ENCODE results near the gene CCDC170.
"Not testable (repeated sequence)": the region's sequence is repeated elsewhere in the genome, so short reads cannot be mapped to it uniquely, and the experiment has no call there.

CCDC170 gene

GRCh38 chr6:151493804-151494234, at the start of gene CCDC170:
Gene CCDC170 (plus strand): TSS chr6:151494017. CDS start chr6:151494129, 112 bp downstream.
- DNase-seq = no peak

- DNase-seq = no peak
Measured at GRCh38 chr6:151445482-151445881, 48.3 kb upstream of the CCDC170 start.

- no peak for DNase-seq
Measured at GRCh38 chr6:151447237-151447636, 46.6 kb upstream of the CCDC170 start.

GRCh38 chr6:151448623-151449022, 45.2 kb upstream of the CCDC170 start:
- DNase-seq = no peak

GRCh38 chr6:151450928-151451327, 42.9 kb upstream of the CCDC170 start:
- DNase-seq = not testable (repeated sequence)

- DNase-seq = no peak
Measured at GRCh38 chr6:151451417-151451949, 42.3 kb upstream of the CCDC170 start.

- DNase-seq = peak; percentile 99
Measured at GRCh38 chr6:151451950-151452749, 41.7 kb upstream of the CCDC170 start, which contains the start of gene RMND1. Gene RMND1 (minus strand): TSS chr6:151452126. CDS start chr6:151445811, 6,315 bp downstream.

- DNase-seq = no peak
Measured at GRCh38 chr6:151452750-151453427, 40.9 kb upstream of the CCDC170 start.

GRCh38 chr6:151455751-151456398, 37.9 kb upstream of the CCDC170 start:
- DNase-seq = not testable (repeated sequence)

- DNase-seq = no peak
Measured at GRCh38 chr6:151461673-151462072, 32.1 kb upstream of the CCDC170 start.

GRCh38 chr6:151464702-151465101, 29.1 kb upstream of the CCDC170 start:
- DNase-seq = no peak

GRCh38 chr6:151475653-151476523, 17.9 kb upstream of the CCDC170 start:
- no peak for DNase-seq

- DNase-seq = no peak
Measured at GRCh38 chr6:151477726-151478125, 16.1 kb upstream of the CCDC170 start.

GRCh38 chr6:151478670-151479069, 15.1 kb upstream of the CCDC170 start:
- DNase-seq = no peak

- DNase-seq = no peak
Measured at GRCh38 chr6:151481786-151482185, 12.0 kb upstream of the CCDC170 start.

GRCh38 chr6:151482290-151482689, 11.5 kb upstream of the CCDC170 start:
- no peak for DNase-seq

GRCh38 chr6:151483994-151484393, 9.8 kb upstream of the CCDC170 start:
- no peak for DNase-seq

- DNase-seq = no peak
Measured at GRCh38 chr6:151488226-151488625, 5.6 kb upstream of the CCDC170 start.

- DNase-seq = no peak
Measured at GRCh38 chr6:151490996-151491395, 2.8 kb upstream of the CCDC170 start.

GRCh38 chr6:151493161-151493803, 535 bp upstream of the CCDC170 start:
- no peak for DNase-seq

GRCh38 chr6:151494235-151494935, 568 bp downstream of the CCDC170 start:
- DNase-seq = no peak

Data from activated CD4-positive, CD25-positive, alpha-beta regulatory T cell treated with anti-CD3 and anti-CD28 coated beads, Interleukin-2, amount 50 U/mL, for 72 hours (primary cell).